ENCODE data around the gene VPS35.

DNA sequence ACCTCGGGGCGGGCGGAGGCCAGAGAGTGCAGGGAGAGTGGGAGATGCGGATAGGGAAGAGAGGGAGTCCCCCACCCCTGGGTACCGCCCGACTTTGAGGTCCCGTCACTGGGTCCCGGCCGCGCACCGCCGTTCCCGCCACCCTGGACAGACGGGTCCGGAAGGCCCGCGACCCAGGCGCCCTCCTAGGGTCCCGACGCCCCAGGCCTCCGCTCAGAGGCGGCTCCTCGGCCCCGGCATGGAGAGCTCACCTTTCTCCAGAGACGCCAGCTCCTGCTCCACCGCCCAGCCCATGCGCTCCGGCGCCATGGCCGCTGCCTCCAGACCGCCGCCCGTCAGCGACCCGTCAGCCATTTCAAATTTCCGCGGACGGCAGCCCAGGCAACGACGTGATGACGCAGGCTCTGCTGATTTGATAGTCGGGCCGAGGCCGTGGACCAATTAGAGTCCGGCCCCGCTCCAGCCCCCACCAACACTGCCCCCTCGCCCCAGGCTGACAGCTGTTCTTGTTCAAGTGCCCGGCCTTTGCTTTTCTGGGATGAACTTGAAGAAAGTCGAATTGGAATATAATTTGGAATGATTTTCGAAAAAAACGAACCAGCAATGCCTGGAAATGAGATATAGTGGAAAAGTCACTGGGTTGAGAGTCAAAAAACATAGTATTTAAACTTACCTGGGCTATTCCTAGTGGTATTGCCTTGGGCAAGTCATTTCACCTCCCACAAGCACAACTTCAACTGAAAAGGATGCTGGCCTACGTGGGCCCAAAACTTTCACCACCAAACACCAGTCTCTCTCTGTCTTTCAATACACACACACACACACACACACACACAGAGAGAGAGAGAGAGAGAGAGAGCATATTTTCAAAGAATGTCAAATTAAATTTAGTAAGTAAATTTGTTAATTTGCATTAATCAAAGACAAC lies 67.7 kb downstream of the VPS35 start, which contains the start of gene SHCBP1:
- TF ChIP-seq, protein P1, sequence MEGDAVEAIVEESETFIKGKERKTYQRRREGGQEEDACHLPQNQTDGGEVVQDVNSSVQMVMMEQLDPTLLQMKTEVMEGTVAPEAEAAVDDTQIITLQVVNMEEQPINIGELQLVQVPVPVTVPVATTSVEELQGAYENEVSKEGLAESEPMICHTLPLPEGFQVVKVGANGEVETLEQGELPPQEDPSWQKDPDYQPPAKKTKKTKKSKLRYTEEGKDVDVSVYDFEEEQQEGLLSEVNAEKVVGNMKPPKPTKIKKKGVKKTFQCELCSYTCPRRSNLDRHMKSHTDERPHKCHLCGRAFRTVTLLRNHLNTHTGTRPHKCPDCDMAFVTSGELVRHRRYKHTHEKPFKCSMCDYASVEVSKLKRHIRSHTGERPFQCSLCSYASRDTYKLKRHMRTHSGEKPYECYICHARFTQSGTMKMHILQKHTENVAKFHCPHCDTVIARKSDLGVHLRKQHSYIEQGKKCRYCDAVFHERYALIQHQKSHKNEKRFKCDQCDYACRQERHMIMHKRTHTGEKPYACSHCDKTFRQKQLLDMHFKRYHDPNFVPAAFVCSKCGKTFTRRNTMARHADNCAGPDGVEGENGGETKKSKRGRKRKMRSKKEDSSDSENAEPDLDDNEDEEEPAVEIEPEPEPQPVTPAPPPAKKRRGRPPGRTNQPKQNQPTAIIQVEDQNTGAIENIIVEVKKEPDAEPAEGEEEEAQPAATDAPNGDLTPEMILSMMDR (IDR thresholded peaks at IDR 0.05) = no peak
- no peak for TF ChIP-seq POLR2A (IDR thresholded peaks at IDR 0.05)

All from heart left ventricle (tissue), 13 donors.